ENCODE results near the gene CCDC183.
A peak's percentile ranks its signal among the peaks of the same experiment; 100 is the strongest.

Gene CCDC183

GRCh38 chr9:136838314-136839228 is 42.4 kb downstream of the CCDC183 start:
- Histone ChIP-seq H3K4me1 (ENCODE audit: control insufficient read depth, low read depth, low read length) (no peaks in the 10 kb centered on the region), H3K4ac (ENCODE audit: low read depth, low read length) (no peak overlapping the region)

DNA sequence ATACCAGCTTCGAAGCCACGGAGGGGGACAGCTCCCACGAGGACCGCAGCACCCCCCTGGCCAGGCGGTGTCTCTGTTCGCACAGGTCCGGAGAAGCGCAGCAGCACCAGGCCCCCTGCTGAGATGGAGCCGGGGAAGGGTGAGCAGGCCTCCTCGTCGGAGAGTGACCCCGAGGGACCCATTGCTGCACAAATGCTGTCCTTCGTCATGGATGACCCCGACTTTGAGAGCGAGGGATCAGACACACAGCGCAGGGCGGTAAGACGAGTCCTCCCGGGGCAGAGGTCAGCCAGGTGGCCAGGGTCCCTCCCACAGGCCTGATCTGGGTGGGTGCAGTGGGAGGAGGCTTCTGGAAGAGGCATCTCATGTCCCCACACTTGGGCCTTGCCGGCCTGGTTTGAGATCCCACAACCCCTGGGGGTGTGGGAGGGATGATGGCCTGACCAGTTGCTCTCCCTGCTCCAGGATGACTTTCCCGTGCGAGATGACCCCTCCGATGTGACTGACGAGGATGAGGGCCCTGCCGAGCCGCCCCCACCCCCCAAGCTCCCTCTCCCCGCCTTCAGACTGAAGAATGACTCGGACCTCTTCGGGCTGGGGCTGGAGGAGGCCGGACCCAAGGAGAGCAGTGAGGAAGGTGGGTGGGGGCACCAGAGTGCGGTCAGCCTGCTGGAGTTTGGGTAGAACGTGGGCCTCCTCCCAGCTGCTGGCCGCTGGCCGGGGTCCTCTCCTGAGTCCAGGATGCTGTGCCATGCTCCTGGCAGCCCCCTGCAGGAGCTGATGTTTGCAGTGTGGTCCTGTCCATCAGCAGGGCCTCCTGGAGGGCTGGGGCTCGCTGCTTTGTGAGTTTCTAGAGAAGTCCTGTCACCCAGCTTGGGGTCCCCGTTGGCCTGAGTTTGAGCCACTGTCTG is 43.3 kb downstream of the CCDC183 start:
- Histone ChIP-seq H3K23ac (ENCODE audit: low read length) (no peak overlapping the region), H3K4me2 (ENCODE audit: low read length) (no peak overlapping the region), H3K27ac (ENCODE audit: low read depth, low read length) (peak overlapping the region; percentile 36), H3K79me1 (ENCODE audit: low read length) (no peaks in the 10 kb centered on the region), H4K5ac (ENCODE audit: low read length) (no peak overlapping the region), H3K27me3 (ENCODE audit: insufficient read depth, low read length, poor library complexity) (no peaks in the 10 kb centered on the region), H2AK5ac (ENCODE audit: low read length) (no peak overlapping the region), H3K9ac (ENCODE audit: low read length) (no peak overlapping the region), H2BK5ac (ENCODE audit: low read length) (no peak overlapping the region), H2BK120ac (ENCODE audit: low read depth, low read length) (no peak overlapping the region), H3K4ac (ENCODE audit: low read depth, low read length) (no peak overlapping the region), H3K56ac (ENCODE audit: low read length) (no peak overlapping the region), H3K4me1 (ENCODE audit: control insufficient read depth, low read depth, low read length) (no peaks in the 10 kb centered on the region), H4K8ac (ENCODE audit: low read depth, low read length) (no peak overlapping the region), H3K36me3 (ENCODE audit: control insufficient read depth, insufficient read depth, low read length) (no peaks in the 10 kb centered on the region), H3K4me3 (ENCODE audit: low read length) (no peak overlapping the region), H2BK15ac (replicated peaks; ENCODE audit: low read depth) (no peak overlapping the region), H3K79me2 (ENCODE audit: control insufficient read depth, insufficient read depth, low read length) (no peaks in the 10 kb centered on the region), H3K18ac (ENCODE audit: low read length) (no peak overlapping the region)
- WGBS (ENCODE audit: extremely low coverage, insufficient coverage, low lambda C conversion rate) = no CpG with 5 or more reads among the region's 36 CpGs
- no peak for DNase-seq

More at GRCh38 chr9:136838314-136839228, 42.4 kb downstream of the CCDC183 start:
- H2BK15ac ChIP-seq (replicated peaks; ENCODE audit: low read depth) = no peak overlapping the region
- no CpG with 5 or more reads among the region's 29 CpGs for WGBS (ENCODE audit: extremely low coverage, insufficient coverage, low lambda C conversion rate)
- no peaks in the 10 kb centered on the region for H3K79me1 ChIP-seq (ENCODE audit: low read length)
- H3K56ac ChIP-seq (ENCODE audit: low read length) = no peak overlapping the region
- H3K23ac ChIP-seq (ENCODE audit: low read length) = no peak overlapping the region
- no peaks in the 10 kb centered on the region for H3K36me3 ChIP-seq (ENCODE audit: control insufficient read depth, insufficient read depth, low read length)
- no peaks in the 10 kb centered on the region for H3K79me2 ChIP-seq (ENCODE audit: control insufficient read depth, insufficient read depth, low read length)
- H3K27me3 ChIP-seq (ENCODE audit: insufficient read depth, low read length, poor library complexity) = no peaks in the 10 kb centered on the region
- no peak overlapping the region for H4K8ac ChIP-seq (ENCODE audit: low read depth, low read length)
- no peak overlapping the region for H4K5ac ChIP-seq (ENCODE audit: low read length)
- no peak overlapping the region for H3K27ac ChIP-seq (ENCODE audit: low read depth, low read length)
- H2AK5ac ChIP-seq (ENCODE audit: low read length) = no peak overlapping the region
- no peak overlapping the region for H3K4me2 ChIP-seq (ENCODE audit: low read length)
- no peak overlapping the region for H2BK120ac ChIP-seq (ENCODE audit: low read depth, low read length)
- H2BK5ac ChIP-seq (ENCODE audit: low read length) = no peak overlapping the region
- H3K9ac ChIP-seq (ENCODE audit: low read length) = no peak overlapping the region
- H3K4me3 ChIP-seq (ENCODE audit: low read length) = no peak overlapping the region
- H3K18ac ChIP-seq (ENCODE audit: low read length) = no peak overlapping the region
- DNase-seq = no peak

- Histone ChIP-seq H3K79me2 (ENCODE audit: control insufficient read depth, insufficient read depth, low read length) (no peaks in the 10 kb centered on the region), H3K27ac (ENCODE audit: low read depth, low read length) (peak overlapping the region; percentile 9), H3K27me3 (ENCODE audit: insufficient read depth, low read length, poor library complexity) (no peaks in the 10 kb centered on the region), H3K18ac (ENCODE audit: low read length) (no peak overlapping the region), H3K79me1 (ENCODE audit: low read length) (no peaks in the 10 kb centered on the region), H4K8ac (ENCODE audit: low read depth, low read length) (no peak overlapping the region), H3K23ac (ENCODE audit: low read length) (no peak overlapping the region), H2BK5ac (ENCODE audit: low read length) (no peak overlapping the region), H3K4ac (ENCODE audit: low read depth, low read length) (no peak overlapping the region), H2BK120ac (ENCODE audit: low read depth, low read length) (no peak overlapping the region), H3K4me2 (ENCODE audit: low read length) (no peak overlapping the region), H4K5ac (ENCODE audit: low read length) (no peak overlapping the region), H3K9ac (ENCODE audit: low read length) (no peak overlapping the region), H3K4me1 (ENCODE audit: control insufficient read depth, low read depth, low read length) (no peaks in the 10 kb centered on the region), H2AK5ac (ENCODE audit: low read length) (no peak overlapping the region), H3K4me3 (ENCODE audit: low read length) (no peak overlapping the region), H2BK15ac (replicated peaks; ENCODE audit: low read depth) (no peak overlapping the region), H3K36me3 (ENCODE audit: control insufficient read depth, insufficient read depth, low read length) (no peaks in the 10 kb centered on the region), H3K56ac (ENCODE audit: low read length) (no peak overlapping the region)
- WGBS (ENCODE audit: extremely low coverage, insufficient coverage, low lambda C conversion rate) = no CpG with 5 or more reads among the region's 32 CpGs
- no peak for DNase-seq
Measured at GRCh38 chr9:136840140-136840876, 44.2 kb downstream of the CCDC183 start.

DNA sequence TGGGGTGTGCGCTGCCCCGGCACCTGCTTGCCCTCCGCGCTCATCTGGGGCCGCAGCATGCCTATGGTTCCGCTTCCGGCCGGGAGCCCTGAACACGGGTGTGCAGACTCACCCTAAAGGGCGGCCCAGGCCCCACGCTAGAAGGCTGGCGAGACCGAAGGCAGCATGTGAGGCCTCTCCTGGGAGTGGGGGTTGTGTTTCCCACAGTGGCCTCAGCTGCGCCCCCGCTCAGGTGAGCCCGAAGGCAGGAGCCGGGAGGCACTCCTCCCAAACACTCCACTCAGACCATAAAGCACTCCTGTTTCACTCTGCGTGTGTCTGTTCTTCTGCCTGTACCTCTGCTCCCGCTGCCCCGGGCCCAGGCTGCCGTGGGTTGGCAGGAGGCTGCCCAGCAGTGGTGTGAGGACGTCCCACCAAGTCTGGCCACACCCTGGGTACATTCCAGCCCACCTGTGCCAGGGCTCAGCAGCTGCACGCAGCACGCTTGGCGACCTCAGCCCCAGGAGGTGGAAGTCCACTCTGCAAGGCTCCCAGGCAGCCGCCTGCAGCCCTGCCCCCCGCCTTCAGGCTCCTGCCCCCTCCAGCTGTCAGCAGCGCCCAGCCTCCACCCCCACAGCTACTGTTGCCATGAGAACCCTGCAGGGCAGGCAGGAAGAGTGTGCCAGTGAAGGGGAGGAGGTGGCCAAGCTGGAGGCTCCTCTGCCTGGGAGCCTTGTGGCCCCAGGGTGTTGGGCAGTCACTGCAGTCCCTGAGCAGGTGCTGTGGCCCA is 44.9 kb downstream of the CCDC183 start:
- H4K8ac ChIP-seq (ENCODE audit: low read depth, low read length) = no peak overlapping the region
- H2BK120ac ChIP-seq (ENCODE audit: low read depth, low read length) = no peak overlapping the region
- no peaks in the 10 kb centered on the region for H3K4me1 ChIP-seq (ENCODE audit: control insufficient read depth, low read depth, low read length)
- no peak overlapping the region for H3K18ac ChIP-seq (ENCODE audit: low read length)
- H4K5ac ChIP-seq (ENCODE audit: low read length) = no peak overlapping the region
- no peaks in the 10 kb centered on the region for H3K36me3 ChIP-seq (ENCODE audit: control insufficient read depth, insufficient read depth, low read length)
- no peak overlapping the region for H2BK5ac ChIP-seq (ENCODE audit: low read length)
- H3K27ac ChIP-seq (ENCODE audit: low read depth, low read length) = no peak overlapping the region
- H2AK5ac ChIP-seq (ENCODE audit: low read length) = no peak overlapping the region
- H3K4ac ChIP-seq (ENCODE audit: low read depth, low read length) = no peak overlapping the region
- H3K9ac ChIP-seq (ENCODE audit: low read length) = no peak overlapping the region
- H2BK15ac ChIP-seq (replicated peaks; ENCODE audit: low read depth) = no peak overlapping the region
- H3K27me3 ChIP-seq (ENCODE audit: insufficient read depth, low read length, poor library complexity) = no peaks in the 10 kb centered on the region
- H3K79me1 ChIP-seq (ENCODE audit: low read length) = no peaks in the 10 kb centered on the region
- no CpG with 5 or more reads among the region's 28 CpGs for WGBS (ENCODE audit: extremely low coverage, insufficient coverage, low lambda C conversion rate)
- no peak overlapping the region for H3K56ac ChIP-seq (ENCODE audit: low read length)
- H3K23ac ChIP-seq (ENCODE audit: low read length) = no peak overlapping the region
- peak; percentile 59 for DNase-seq
- no peak overlapping the region for H3K4me2 ChIP-seq (ENCODE audit: low read length)
- H3K79me2 ChIP-seq (ENCODE audit: control insufficient read depth, insufficient read depth, low read length) = no peaks in the 10 kb centered on the region
- no peak overlapping the region for H3K4me3 ChIP-seq (ENCODE audit: low read length)
